Measurements from ENCODE around the gene GET4. TPM values are rescaled to one million over a fixed set of nuclear protein-coding genes. Genes with fewer than 3 reads are reported as not detected.
"Not testable (repeated sequence)": the region's sequence is repeated elsewhere in the genome, so short reads cannot be mapped to it uniquely, and the experiment has no call there.

GET4 gene
- total RNA-seq, 1 donor from 2014 or later, result 44.5 TPM

- H3K36me3 ChIP-seq (ENCODE audit: control insufficient read depth, insufficient read depth, low read length), result no peaks in the 10 kb centered on the region
- no peak for TF ChIP-seq CTCF (IDR thresholded peaks at IDR 0.05; ENCODE audit: insufficient read depth, low read length, severe bottlenecking)
- DNase-seq (ENCODE audit: low read depth), result no peak
- peak; percentile 64 for FAIRE-seq
- H3K27me3 ChIP-seq (ENCODE audit: control insufficient read depth, insufficient read depth, low read length), result no peaks in the 10 kb centered on the region
- H3K4me3 ChIP-seq (ENCODE audit: low read depth, low read length), result no peak overlapping the region
Measured at GRCh38 chr7:936386-937054, 60.2 kb downstream of the GET4 start.

GRCh38 chr7:937856-938484 lies 61.6 kb downstream of the GET4 start:
- Histone ChIP-seq H3K4me3 (ENCODE audit: low read depth, low read length) (no peak overlapping the region), H3K27me3 (ENCODE audit: control insufficient read depth, insufficient read depth, low read length) (no peaks in the 10 kb centered on the region), H3K36me3 (ENCODE audit: control insufficient read depth, insufficient read depth, low read length) (no peaks in the 10 kb centered on the region)
- no peak for TF ChIP-seq CTCF (IDR thresholded peaks at IDR 0.05; ENCODE audit: insufficient read depth, low read length, severe bottlenecking)
- DNase-seq (ENCODE audit: low read depth) (no peak), FAIRE-seq (no peak)

GRCh38 chr7:938546-939185 lies 62.3 kb downstream of the GET4 start:
- no peak for TF ChIP-seq CTCF (IDR thresholded peaks at IDR 0.05; ENCODE audit: insufficient read depth, low read length, severe bottlenecking)
- DNase-seq (ENCODE audit: low read depth) (no peak), FAIRE-seq (no peak)

GRCh38 chr7:939843-940242 lies 63.5 kb downstream of the GET4 start:
- DNase-seq (ENCODE audit: low read depth) (no peak), FAIRE-seq (peak; percentile 50)
- TF ChIP-seq CTCF (IDR thresholded peaks at IDR 0.05; ENCODE audit: insufficient read depth, low read length, severe bottlenecking), result no peak
- no peak overlapping the region for H3K4me3 ChIP-seq (ENCODE audit: low read depth, low read length)
- H3K27me3 ChIP-seq (ENCODE audit: control insufficient read depth, insufficient read depth, low read length), result no peaks in the 10 kb centered on the region
- H3K36me3 ChIP-seq (ENCODE audit: control insufficient read depth, insufficient read depth, low read length), result no peaks in the 10 kb centered on the region

More at GRCh38 chr7:938546-939185, 62.3 kb downstream of the GET4 start:
- no peak overlapping the region for H3K4me3 ChIP-seq (ENCODE audit: low read depth, low read length)
- H3K27me3 ChIP-seq (ENCODE audit: control insufficient read depth, insufficient read depth, low read length), result no peaks in the 10 kb centered on the region
- H3K36me3 ChIP-seq (ENCODE audit: control insufficient read depth, insufficient read depth, low read length), result no peaks in the 10 kb centered on the region

- Histone ChIP-seq H3K4me3 (ENCODE audit: low read depth, low read length) (no peak overlapping the region), H3K27me3 (ENCODE audit: control insufficient read depth, insufficient read depth, low read length) (no peaks in the 10 kb centered on the region), H3K36me3 (ENCODE audit: control insufficient read depth, insufficient read depth, low read length) (no peaks in the 10 kb centered on the region)
- DNase-seq (ENCODE audit: low read depth) (no peak), FAIRE-seq (no peak)
- TF ChIP-seq CTCF (IDR thresholded peaks at IDR 0.05; ENCODE audit: insufficient read depth, low read length, severe bottlenecking), result no peak
Measured at GRCh38 chr7:940599-941408, 64.5 kb downstream of the GET4 start.

GRCh38 chr7:943793-944192 lies 67.4 kb downstream of the GET4 start:
- DNase-seq (ENCODE audit: low read depth); H3K27me3 ChIP-seq (ENCODE audit: control insufficient read depth, insufficient read depth, low read length); H3K4me3 ChIP-seq (ENCODE audit: low read depth, low read length); H3K36me3 ChIP-seq (ENCODE audit: control insufficient read depth, insufficient read depth, low read length); FAIRE-seq: not testable (repeated sequence)
